SK-N-SH (cell line): ENCODE results near the gene FIGN. TPM values are rescaled to one million over a fixed set of nuclear protein-coding genes. Genes with fewer than 3 reads are reported as not detected.

Experiments
- CTCF ChIA-PET: fragments of 300-600, 350-600 bp; formaldehyde crosslinking; extraction: SDS; loops from one replicate; lab custom pipeline; 2021; lab: Yijun Ruan, JAX
- POLR2A ChIA-PET: fragments of 350-600 bp; sonication (Branson Sonifier 250); formaldehyde crosslinking; extraction: SDS; loops from one replicate; lab custom pipeline; 2020; ENCODE audit warnings: antibody characterized with exemption, inconsistent platforms; lab: Yijun Ruan, JAX
- DNase-seq: peaks from one replicate; pipeline ENCODE4 v3.0.0; 2012
- H2AFZ ChIP-seq: fragments of 200-600 bp; sonication (generic); 2 replicates; pipeline ENCODE4 v1.8.1; 2016; ENCODE audit warnings: antibody characterized with exemption, mild to moderate bottlenecking, low read depth
- H3F3A ChIP-seq: fragments of 200-600 bp; sonication (generic); replicated peaks from 2 replicates; pipeline ENCODE3; 2016; ENCODE audit warnings: antibody characterized with exemption, mild to moderate bottlenecking; ENCODE audit not compliant: insufficient read depth
- H3K27ac ChIP-seq, 2 experiments: fragments of 200-500 bp in 1 of 2; fragments of 200-600 bp in 1 of 2; sonication (Bioruptor generic) in 1 of 2; sonication (generic), shearing (Covaris generic) in 1 of 2; 2 replicates each; pipeline versions ENCODE4 v1.5.1 to v1.6.1; 2014 to 2016; ENCODE audit warnings: low read depth in 2 of 2, inconsistent platforms in 1 of 2, low read length in 1 of 2, mild to moderate bottlenecking in 1 of 2, mixed read lengths in 1 of 2
- H3K27me3 ChIP-seq: fragments of 200-600 bp; sonication (generic), shearing (Covaris generic); 2 replicates; pipeline ENCODE4 v1.6.1; 2016; ENCODE audit warnings: mixed run types; ENCODE audit not compliant: insufficient read depth
- H3K36me3 ChIP-seq, 2 experiments: fragments of 200-500 bp in 1 of 2; fragments of 200-600 bp in 1 of 2; sonication (Bioruptor generic) in 1 of 2; sonication (generic) in 1 of 2; replicated peaks in 1 of 2; 2 replicates each; pipeline versions ENCODE3 to v1.5.1; 2014 to 2016; ENCODE audit warnings: low read length in 1 of 2, mild to moderate bottlenecking in 1 of 2; ENCODE audit not compliant: insufficient read depth in 2 of 2, control insufficient read depth in 1 of 2
- H3K4me1 ChIP-seq, 2 experiments: fragments of 200-500 bp in 1 of 2; fragments of 200-600 bp in 1 of 2; sonication (Bioruptor generic) in 1 of 2; sonication (generic), shearing (Covaris generic) in 1 of 2; 2 replicates each; pipeline versions ENCODE4 v1.5.1 to v1.6.1; 2014 to 2016; ENCODE audit warnings: low read depth in 1 of 2, low read length in 1 of 2, mixed run types in 1 of 2; ENCODE audit not compliant: insufficient read depth in 2 of 2, control insufficient read depth in 1 of 2
- H3K4me2 ChIP-seq: fragments of 200-600 bp; sonication (generic), shearing (Covaris generic); 2 replicates; pipeline ENCODE4 v1.6.1; 2017; ENCODE audit warnings: mixed run types
- H3K4me3 ChIP-seq, 2 experiments: fragments of 200-500 bp in 1 of 2; fragments of 200-600 bp in 1 of 2; sonication (Bioruptor generic) in 1 of 2; sonication (generic), shearing (Covaris generic) in 1 of 2; 2 replicates each; pipeline versions ENCODE4 v1.5.1 to v1.8.1; 2014 to 2016; ENCODE audit warnings: low read depth in 2 of 2, inconsistent platforms in 1 of 2, low read length in 1 of 2, mild to moderate bottlenecking in 1 of 2, mixed read lengths in 1 of 2, moderate library complexity in 1 of 2
- H3K79me2 ChIP-seq: fragments of 200-600 bp; sonication (generic); 2 replicates; pipeline ENCODE4 v1.8.1; 2017; ENCODE audit warnings: mild to moderate bottlenecking; ENCODE audit not compliant: insufficient read depth
- H3K9ac ChIP-seq: fragments of 200-600 bp; sonication (generic); 2 replicates; pipeline ENCODE4 v1.6.1; 2017; ENCODE audit warnings: mixed run types
- H3K9me2 ChIP-seq: fragments of 200-600 bp; sonication (generic); 2 replicates; pipeline ENCODE4 v1.6.1; 2017; ENCODE audit warnings: mixed run types
- H3K9me3 ChIP-seq: fragments of 200-600 bp; sonication (generic); 2 replicates; pipeline ENCODE4 v1.6.1; 2017; ENCODE audit warnings: mixed run types, mild to moderate bottlenecking, moderate library complexity
- H4K20me1 ChIP-seq: fragments of 200-600 bp; sonication (generic); 2 replicates; pipeline ENCODE4 v1.6.1; 2017; ENCODE audit warnings: mild to moderate bottlenecking, mixed run types; ENCODE audit not compliant: insufficient read depth
- CHD2 ChIP-seq: fragments of 150-350 bp; IDR thresholded peaks from 2 replicates; pipeline ENCODE4 v1.6.1; 2018; ENCODE audit warnings: low read length; ENCODE audit not compliant: partially characterized antibody
- ELF1 ChIP-seq: IDR thresholded peaks from 2 replicates; pipeline ENCODE4 v1.4.0; 2012
- FOXM1 ChIP-seq: IDR thresholded peaks from 2 replicates; pipeline ENCODE4 v1.4.0; 2012; ENCODE audit warnings: low read depth, mild to moderate bottlenecking
- GABPA ChIP-seq: IDR thresholded peaks from 2 replicates; pipeline ENCODE4 v1.4.0; 2012; ENCODE audit warnings: low read depth, mild to moderate bottlenecking
- GATA2 ChIP-seq: sonication (generic); formaldehyde crosslinking; IDR thresholded peaks from 2 replicates; pipeline ENCODE4 v1.5.0; 2020; ENCODE audit warnings: mild to moderate bottlenecking, missing genetic modification reagents
- IRF3 ChIP-seq: fragments of 150-350 bp; IDR thresholded peaks from 2 replicates; pipeline ENCODE4 v1.6.1; 2016; ENCODE audit warnings: mild to moderate bottlenecking, low read depth, low read length
- JUND ChIP-seq: IDR thresholded peaks from 2 replicates; pipeline ENCODE4 v1.4.0; 2012
- MEF2A ChIP-seq: IDR thresholded peaks from 2 replicates; pipeline ENCODE4 v1.4.0; 2012; ENCODE audit warnings: low read depth, borderline replicate concordance
- NRF1 ChIP-seq: IDR thresholded peaks from 2 replicates; pipeline ENCODE4 v1.6.1; 2012; ENCODE audit warnings: low read depth, mild to moderate bottlenecking, low read length
- POLR2AphosphoS5 ChIP-seq: IDR thresholded peaks from 2 replicates; pipeline ENCODE4 v1.6.1; 2012; ENCODE audit warnings: low read depth, low read length
- REST ChIP-seq: IDR thresholded peaks from 2 replicates; pipeline ENCODE4 v1.6.1; 2012; ENCODE audit warnings: mild to moderate bottlenecking, low read depth, low read length, moderate library complexity
- RXRA ChIP-seq: IDR thresholded peaks from 2 replicates; pipeline ENCODE4 v1.4.0; 2012; ENCODE audit warnings: low read depth, mild to moderate bottlenecking, borderline replicate concordance
- TAF1 ChIP-seq: IDR thresholded peaks from 2 replicates; pipeline ENCODE4 v1.6.1; 2012; ENCODE audit warnings: low read depth, mild to moderate bottlenecking, low read length, moderate library complexity, borderline replicate concordance
- TCF12 ChIP-seq: IDR thresholded peaks from 2 replicates; pipeline ENCODE4 v1.4.0; 2012
- USF1 ChIP-seq: IDR thresholded peaks from 2 replicates; pipeline ENCODE4 v1.4.0; 2012; ENCODE audit warnings: low read depth, borderline replicate concordance
- YY1 ChIP-seq: IDR thresholded peaks from 2 replicates; pipeline ENCODE4 v1.4.0; 2012; ENCODE audit warnings: low read depth, mild to moderate bottlenecking
- ZBTB33 ChIP-seq: IDR thresholded peaks from 2 replicates; pipeline ENCODE4 v1.4.0; 2012; ENCODE audit warnings: low read depth, borderline replicate concordance
- WGBS: methylation state at CpG from one replicate; pipeline ENCODE4 v1.1.6; 2017; ENCODE audit warnings: low lambda C conversion rate; 5-methylcytosine and 5-hydroxymethylcytosine counted together
- polyA plus RNA-seq, 3 experiments: library from polyadenylated mRNA; depleted of rRNA; stranded (reverse); fragments of >200 nt; gene quantifications; 2 replicates each; pipeline ENCODE4 v1.2.3, GENCODE V29; 2012

The FIGN gene
- polyA plus RNA-seq, 1 of the 3 experiments (the other 2 are of a cell fraction), result 0.74 TPM

- Histone ChIP-seq H3K9ac (no peak overlapping the region), H3K4me2 (no peak overlapping the region), H3K4me3 (no peak overlapping the region), H2AFZ (no peak overlapping the region), H3F3A (no peaks in the 10 kb centered on the region), H3K4me1 (peaks cover 0 to 8% of the 10 kb centered on the region in 2 experiments; a peak in 2 of 4 replicates), H3K27me3 (no peaks in the 10 kb centered on the region), H3K36me3 (peaks cover 0 to 8% of the 10 kb centered on the region in 2 experiments), H3K9me2 (no peaks in the 10 kb centered on the region), H3K27ac (no peak overlapping the region), H4K20me1 (no peaks in the 10 kb centered on the region), H3K79me2 (no peaks in the 10 kb centered on the region), H3K9me3 (no peaks in the 10 kb centered on the region)
- 100% methylated on average over 3 of the region's 3 CpGs for WGBS
- DNase-seq, result no peak
- ChIA-PET CTCF (interaction anchor here (1.0 kb wide), 1 partner anchor 129 kb away, joined by 3 read pairs; the partner anchor contains the start of gene FIGN), POLR2A (no interaction called here)
- TF ChIP-seq REST (no peak), CHD2 (no peak), TAF1 (no peak), FOXM1 (no peak), GATA2 (no peak), YY1 (no peak), ZBTB33 (no peak), RXRA (no peak), POLR2AphosphoS5 (no peak), NRF1 (no peak), GABPA (no peak), JUND (no peak), IRF3 (no peak), TCF12 (no peak), ELF1 (no peak), USF1 (no peak), MEF2A (no peak)
These were observed 128.9 kb downstream of the FIGN start for GRCh38 chr2:163606878-163607277.
